ENCODE measurements around the gene SPOCK3.
"Not testable (repeated sequence)": the region's sequence is repeated elsewhere in the genome, so short reads cannot be mapped to it uniquely, and the experiment has no call there.

Gene SPOCK3

GRCh38 chr4:167234316-167234881 lies at the start of gene SPOCK3:
TSS of gene SPOCK3 (minus strand) at chr4:167234494.
- Histone ChIP-seq H3K27ac (ENCODE audit: low read length) (no peak within 1 kb of the TSS), H3K9ac (ENCODE audit: low read length in 2 of 2) (no peak within 1 kb of the TSS), H3K4me1 (ENCODE audit: control insufficient read depth, insufficient read depth, low read length) (no peaks in the 10 kb centered on the region), H3K4me3 (ENCODE audit: low read length in 2 of 2) (peak within 1 kb of the TSS; percentile 65 to 68), H3K9me3 (ENCODE audit: control insufficient read depth in 2 of 2, low read length in 2 of 2) (no peaks in the 10 kb centered on the region), H3K27me3 (ENCODE audit: control insufficient read depth in 1 of 2, insufficient read depth in 2 of 2, low read length in 2 of 2) (peaks cover 15 to 20% of the 10 kb centered on the region in 2 donors), H3K36me3 (ENCODE audit: control insufficient read depth in 2 of 2, insufficient read depth in 2 of 2, low read length in 2 of 2) (no peaks in the 10 kb centered on the region)

- Histone ChIP-seq H3K27me3 (ENCODE audit: control insufficient read depth in 1 of 2, insufficient read depth in 2 of 2, low read length in 2 of 2) (no peaks in the 10 kb centered on the region), H3K36me3 (ENCODE audit: control insufficient read depth in 2 of 2, insufficient read depth in 2 of 2, low read length in 2 of 2) (no peaks in the 10 kb centered on the region), H3K9ac (ENCODE audit: low read length in 2 of 2) (no peak overlapping the region), H3K4me3 (ENCODE audit: low read length in 2 of 2) (no peak overlapping the region), H3K9me3 (ENCODE audit: control insufficient read depth in 2 of 2, low read length in 2 of 2) (peaks cover 0 to 3% of the 10 kb centered on the region in 2 donors), H3K4me1 (ENCODE audit: control insufficient read depth, insufficient read depth, low read length) (no peaks in the 10 kb centered on the region), H3K27ac (ENCODE audit: low read length) (no peak overlapping the region)
These were observed 48.0 kb upstream of the SPOCK3 start for GRCh38 chr4:167282171-167282864.

GRCh38 chr4:167281545-167281944 lies 47.3 kb upstream of the SPOCK3 start:
- not testable (repeated sequence) for H3K36me3 ChIP-seq (ENCODE audit: control insufficient read depth in 2 of 2, insufficient read depth in 2 of 2, low read length in 2 of 2); H3K27ac ChIP-seq (ENCODE audit: low read length); H3K4me3 ChIP-seq (ENCODE audit: low read length in 2 of 2); H3K9me3 ChIP-seq (ENCODE audit: control insufficient read depth in 2 of 2, low read length in 2 of 2); H3K27me3 ChIP-seq (ENCODE audit: control insufficient read depth in 1 of 2, insufficient read depth in 2 of 2, low read length in 2 of 2); H3K4me1 ChIP-seq (ENCODE audit: control insufficient read depth, insufficient read depth, low read length); H3K9ac ChIP-seq (ENCODE audit: low read length in 2 of 2)

- H3K9ac ChIP-seq (ENCODE audit: low read length in 2 of 2): no peak overlapping the region
- H3K27me3 ChIP-seq (ENCODE audit: control insufficient read depth in 1 of 2, insufficient read depth in 2 of 2, low read length in 2 of 2): no peaks in the 10 kb centered on the region
- H3K36me3 ChIP-seq (ENCODE audit: control insufficient read depth in 2 of 2, insufficient read depth in 2 of 2, low read length in 2 of 2): no peaks in the 10 kb centered on the region
- H3K4me1 ChIP-seq (ENCODE audit: control insufficient read depth, insufficient read depth, low read length): no peaks in the 10 kb centered on the region
- H3K9me3 ChIP-seq (ENCODE audit: control insufficient read depth in 2 of 2, low read length in 2 of 2): no peaks in the 10 kb centered on the region
- no peak overlapping the region for H3K4me3 ChIP-seq (ENCODE audit: low read length in 2 of 2)
- H3K27ac ChIP-seq (ENCODE audit: low read length): no peak overlapping the region
These were observed 40.1 kb upstream of the SPOCK3 start for GRCh38 chr4:167274351-167274750.

GRCh38 chr4:167265231-167265630 lies 30.9 kb upstream of the SPOCK3 start:
- H3K36me3 ChIP-seq (ENCODE audit: control insufficient read depth in 2 of 2, insufficient read depth in 2 of 2, low read length in 2 of 2): no peaks in the 10 kb centered on the region
- H3K9me3 ChIP-seq (ENCODE audit: control insufficient read depth in 2 of 2, low read length in 2 of 2): no peaks in the 10 kb centered on the region
- H3K9ac ChIP-seq (ENCODE audit: low read length in 2 of 2): no peak overlapping the region
- no peak overlapping the region for H3K4me3 ChIP-seq (ENCODE audit: low read length in 2 of 2)
- no peaks in the 10 kb centered on the region for H3K4me1 ChIP-seq (ENCODE audit: control insufficient read depth, insufficient read depth, low read length)
- no peaks in the 10 kb centered on the region for H3K27me3 ChIP-seq (ENCODE audit: control insufficient read depth in 1 of 2, insufficient read depth in 2 of 2, low read length in 2 of 2)
- H3K27ac ChIP-seq (ENCODE audit: low read length): no peak overlapping the region

- Histone ChIP-seq H3K4me3 (ENCODE audit: low read length in 2 of 2) (no peak overlapping the region), H3K27ac (ENCODE audit: low read length) (no peak overlapping the region), H3K36me3 (ENCODE audit: control insufficient read depth in 2 of 2, insufficient read depth in 2 of 2, low read length in 2 of 2) (no peaks in the 10 kb centered on the region), H3K27me3 (ENCODE audit: control insufficient read depth in 1 of 2, insufficient read depth in 2 of 2, low read length in 2 of 2) (no peaks in the 10 kb centered on the region), H3K9ac (ENCODE audit: low read length in 2 of 2) (no peak overlapping the region), H3K9me3 (ENCODE audit: control insufficient read depth in 2 of 2, low read length in 2 of 2) (no peaks in the 10 kb centered on the region), H3K4me1 (ENCODE audit: control insufficient read depth, insufficient read depth, low read length) (no peaks in the 10 kb centered on the region)
These were observed 14.0 kb upstream of the SPOCK3 start for GRCh38 chr4:167248271-167248670.

GRCh38 chr4:167239627-167240026 lies 5.3 kb upstream of the SPOCK3 start:
- peaks cover 1 to 6% of the 10 kb centered on the region in 2 donors for H3K27me3 ChIP-seq (ENCODE audit: control insufficient read depth in 1 of 2, insufficient read depth in 2 of 2, low read length in 2 of 2)
- H3K9me3 ChIP-seq (ENCODE audit: control insufficient read depth in 2 of 2, low read length in 2 of 2): no peaks in the 10 kb centered on the region
- no peaks in the 10 kb centered on the region for H3K36me3 ChIP-seq (ENCODE audit: control insufficient read depth in 2 of 2, insufficient read depth in 2 of 2, low read length in 2 of 2)
- no peak overlapping the region for H3K4me3 ChIP-seq (ENCODE audit: low read length in 2 of 2)
- no peak overlapping the region for H3K9ac ChIP-seq (ENCODE audit: low read length in 2 of 2)
- H3K27ac ChIP-seq (ENCODE audit: low read length): no peak overlapping the region
- no peaks in the 10 kb centered on the region for H3K4me1 ChIP-seq (ENCODE audit: control insufficient read depth, insufficient read depth, low read length)

- H3K36me3 ChIP-seq (ENCODE audit: control insufficient read depth in 2 of 2, insufficient read depth in 2 of 2, low read length in 2 of 2): no peaks in the 10 kb centered on the region
- H3K4me1 ChIP-seq (ENCODE audit: control insufficient read depth, insufficient read depth, low read length): no peaks in the 10 kb centered on the region
- H3K4me3 ChIP-seq (ENCODE audit: low read length in 2 of 2): no peak overlapping the region
- H3K9ac ChIP-seq (ENCODE audit: low read length in 2 of 2): no peak overlapping the region
- no peaks in the 10 kb centered on the region for H3K9me3 ChIP-seq (ENCODE audit: control insufficient read depth in 2 of 2, low read length in 2 of 2)
- H3K27ac ChIP-seq (ENCODE audit: low read length): no peak overlapping the region
- H3K27me3 ChIP-seq (ENCODE audit: control insufficient read depth in 1 of 2, insufficient read depth in 2 of 2, low read length in 2 of 2): peaks cover 11 to 18% of the 10 kb centered on the region in 2 donors
These were observed 3.9 kb upstream of the SPOCK3 start for GRCh38 chr4:167238226-167238625.

GRCh38 chr4:167233685-167234315 lies 494 bp downstream of the SPOCK3 start:
- H3K9ac ChIP-seq (ENCODE audit: low read length in 2 of 2): no peak overlapping the region
- no peaks in the 10 kb centered on the region for H3K9me3 ChIP-seq (ENCODE audit: control insufficient read depth in 2 of 2, low read length in 2 of 2)
- peak overlapping the region; percentile 65 to 68 for H3K4me3 ChIP-seq (ENCODE audit: low read length in 2 of 2)
- no peak overlapping the region for H3K27ac ChIP-seq (ENCODE audit: low read length)
- H3K4me1 ChIP-seq (ENCODE audit: control insufficient read depth, insufficient read depth, low read length): no peaks in the 10 kb centered on the region
- peaks cover 15 to 20% of the 10 kb centered on the region in 2 donors for H3K27me3 ChIP-seq (ENCODE audit: control insufficient read depth in 1 of 2, insufficient read depth in 2 of 2, low read length in 2 of 2)
- no peaks in the 10 kb centered on the region for H3K36me3 ChIP-seq (ENCODE audit: control insufficient read depth in 2 of 2, insufficient read depth in 2 of 2, low read length in 2 of 2)

- Histone ChIP-seq H3K27ac (ENCODE audit: low read length) (no peak overlapping the region), H3K9ac (ENCODE audit: low read length in 2 of 2) (no peak overlapping the region), H3K36me3 (ENCODE audit: control insufficient read depth in 2 of 2, insufficient read depth in 2 of 2, low read length in 2 of 2) (no peaks in the 10 kb centered on the region), H3K4me3 (ENCODE audit: low read length in 2 of 2) (no peak overlapping the region), H3K27me3 (ENCODE audit: control insufficient read depth in 1 of 2, insufficient read depth in 2 of 2, low read length in 2 of 2) (peaks cover 15 to 20% of the 10 kb centered on the region in 2 donors), H3K4me1 (ENCODE audit: control insufficient read depth, insufficient read depth, low read length) (no peaks in the 10 kb centered on the region), H3K9me3 (ENCODE audit: control insufficient read depth in 2 of 2, low read length in 2 of 2) (no peaks in the 10 kb centered on the region)
These were observed 1.2 kb downstream of the SPOCK3 start for GRCh38 chr4:167232805-167233684.
